HG03045 (cell line): ENCODE results near the gene SOX18.

Source experiments
- ATAC-seq: cut with Tn5 transposase; IDR thresholded peaks from one replicate; pipeline ENCODE4 v1.9.1; 2021; ENCODE audit warnings: mild to moderate bottlenecking, moderate library complexity; ENCODE audit not compliant: unreplicated experiment

The SOX18 gene

DNA sequence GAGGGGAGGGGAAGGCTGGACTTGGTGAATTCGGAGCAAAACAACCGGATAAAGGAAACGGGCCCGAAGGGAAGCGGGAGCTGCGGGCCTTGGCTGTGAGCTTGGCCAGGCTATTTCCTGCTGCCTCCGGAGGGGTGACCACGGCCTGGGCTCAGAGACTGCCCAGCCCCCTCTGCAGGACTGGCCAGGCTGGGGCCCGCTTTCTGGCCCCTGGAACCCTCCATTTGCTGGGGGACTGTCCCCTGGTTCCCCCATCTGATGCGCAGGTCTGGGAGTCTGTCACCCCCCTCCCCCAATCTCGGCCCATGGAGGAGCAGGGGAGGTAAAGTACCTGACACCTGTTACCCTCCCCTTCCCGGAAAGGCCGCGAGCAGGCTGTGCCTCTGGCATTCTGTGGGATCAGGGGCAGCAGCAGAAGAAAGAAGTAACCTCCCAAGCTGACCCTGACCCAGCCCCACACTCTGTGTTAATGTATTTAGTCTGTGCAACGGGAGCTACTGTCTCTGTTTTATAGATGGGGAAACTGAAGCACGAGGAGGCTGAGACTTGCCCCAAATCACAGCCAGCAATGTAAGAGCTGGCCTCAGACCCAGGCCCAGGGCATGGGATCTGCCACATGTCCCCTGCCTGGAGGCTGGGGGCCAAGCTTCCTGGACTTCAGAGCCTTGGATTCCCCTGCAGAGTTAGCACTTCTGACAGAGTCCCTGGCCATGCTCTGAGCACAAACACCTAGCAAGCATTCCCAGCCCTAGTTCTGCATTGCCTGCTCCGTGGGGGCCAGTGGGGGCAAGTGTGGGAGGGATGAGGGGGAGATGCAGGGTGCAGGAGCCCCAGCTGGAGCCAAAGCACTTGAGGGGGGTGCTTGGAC lies 9.9 kb downstream of the SOX18 start:
- ATAC-seq = no peak

DNA sequence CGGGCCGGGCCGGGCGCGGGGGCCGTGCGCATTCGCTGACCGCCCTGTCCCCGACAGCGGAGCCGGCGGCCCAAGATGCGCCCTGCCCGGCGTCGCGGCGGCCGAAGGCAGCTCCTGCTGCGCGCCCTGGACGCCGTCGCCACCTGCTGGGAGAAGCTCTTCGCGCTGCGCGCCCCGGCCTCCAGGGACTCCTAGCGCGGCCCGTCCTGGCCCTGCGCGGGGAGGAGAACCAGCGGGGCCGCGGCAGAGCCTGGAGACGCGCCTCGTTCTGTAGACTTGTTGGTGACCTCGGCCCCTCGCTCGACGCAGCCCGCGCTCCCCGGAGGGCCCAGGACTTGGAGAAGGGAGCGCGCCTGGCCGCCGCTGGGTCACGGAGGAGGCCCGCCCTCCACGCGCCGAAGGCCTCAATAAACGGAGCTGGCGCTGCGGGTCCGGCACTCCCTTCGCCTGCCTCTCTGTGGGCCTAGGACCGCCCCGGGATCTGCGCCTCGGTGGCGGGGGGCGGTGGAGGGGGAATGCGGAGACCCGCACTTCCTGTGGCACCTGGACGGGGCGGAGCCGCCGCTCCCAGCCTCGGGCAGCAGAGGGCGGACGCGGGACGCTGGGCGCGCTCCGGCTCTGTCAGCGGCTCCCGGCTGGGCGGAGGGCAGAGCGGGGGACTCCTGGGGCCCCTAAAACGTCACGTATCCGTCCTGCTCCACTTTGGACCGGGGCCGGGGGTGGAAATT lies 10.7 kb downstream of the SOX18 start:
- peak; percentile 41 for ATAC-seq

DNA sequence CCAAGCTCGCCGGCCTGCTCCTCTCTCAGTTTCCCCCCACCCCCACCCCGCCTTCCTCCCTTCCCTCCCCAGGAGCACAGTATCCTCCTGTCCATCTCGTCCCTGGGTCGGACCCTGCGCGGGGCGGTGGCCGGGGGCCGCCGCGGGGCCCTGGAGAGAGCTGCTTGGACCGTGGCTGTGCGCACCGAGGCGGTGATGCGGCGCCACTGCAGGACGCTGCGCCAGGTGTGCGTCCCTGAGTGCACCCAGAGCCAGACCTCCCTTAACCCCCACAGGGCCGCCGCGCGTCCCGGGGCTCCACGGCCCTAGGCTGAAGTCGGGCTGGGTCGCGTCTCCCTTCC lies 11.2 kb downstream of the SOX18 start:
- ATAC-seq = peak; percentile 25

DNA sequence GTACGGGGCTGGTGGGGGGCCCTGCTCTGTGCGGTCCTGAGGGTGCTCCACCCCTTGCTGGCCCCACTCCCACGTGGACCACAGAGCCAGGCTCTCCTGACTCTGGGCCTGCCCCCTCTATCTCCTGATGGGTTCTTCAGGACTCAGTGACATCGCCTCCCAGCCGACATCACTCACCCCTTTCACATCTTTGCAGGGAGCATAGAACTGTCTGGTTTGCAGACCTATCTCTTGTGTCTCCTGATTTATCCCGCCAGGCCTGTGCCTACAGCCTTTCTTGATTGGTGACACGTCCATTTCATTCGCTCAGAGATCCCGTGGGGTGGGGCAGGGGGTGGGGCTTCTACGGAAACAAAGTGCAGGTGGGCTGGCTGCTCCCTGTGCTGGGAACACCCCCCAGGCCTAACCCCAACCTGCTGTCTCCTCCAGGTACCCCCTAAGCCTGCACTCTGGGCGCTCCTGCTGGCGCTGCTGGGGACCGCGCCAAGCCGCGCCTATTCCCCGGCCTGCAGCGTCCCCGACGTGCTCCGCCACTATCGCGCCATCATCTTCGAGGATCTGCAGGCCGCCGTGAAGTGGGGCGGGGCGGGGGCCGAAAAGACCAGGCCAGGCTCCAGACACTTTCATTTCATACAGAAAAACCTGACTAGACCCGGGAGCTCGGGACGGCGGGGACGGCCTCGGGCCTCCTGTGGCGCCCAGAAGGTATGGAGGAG lies 11.8 kb downstream of the SOX18 start:
- peak; percentile 5 for ATAC-seq

DNA sequence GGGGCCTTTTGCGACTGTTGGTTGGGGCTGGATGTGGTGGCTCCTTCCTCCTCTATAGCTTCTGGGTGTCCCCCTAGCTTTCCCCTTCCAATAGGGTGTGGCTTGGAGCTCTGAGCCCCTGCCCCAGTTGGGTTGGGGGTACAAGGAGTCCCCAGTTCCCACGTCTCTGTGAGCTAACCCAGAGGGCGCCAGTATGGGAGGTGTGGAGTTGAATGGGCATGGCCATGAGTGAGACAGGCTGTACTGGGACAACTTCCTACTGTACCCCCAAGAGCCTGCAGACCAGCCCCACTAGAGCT lies 12.3 kb downstream of the SOX18 start:
- no peak for ATAC-seq

DNA sequence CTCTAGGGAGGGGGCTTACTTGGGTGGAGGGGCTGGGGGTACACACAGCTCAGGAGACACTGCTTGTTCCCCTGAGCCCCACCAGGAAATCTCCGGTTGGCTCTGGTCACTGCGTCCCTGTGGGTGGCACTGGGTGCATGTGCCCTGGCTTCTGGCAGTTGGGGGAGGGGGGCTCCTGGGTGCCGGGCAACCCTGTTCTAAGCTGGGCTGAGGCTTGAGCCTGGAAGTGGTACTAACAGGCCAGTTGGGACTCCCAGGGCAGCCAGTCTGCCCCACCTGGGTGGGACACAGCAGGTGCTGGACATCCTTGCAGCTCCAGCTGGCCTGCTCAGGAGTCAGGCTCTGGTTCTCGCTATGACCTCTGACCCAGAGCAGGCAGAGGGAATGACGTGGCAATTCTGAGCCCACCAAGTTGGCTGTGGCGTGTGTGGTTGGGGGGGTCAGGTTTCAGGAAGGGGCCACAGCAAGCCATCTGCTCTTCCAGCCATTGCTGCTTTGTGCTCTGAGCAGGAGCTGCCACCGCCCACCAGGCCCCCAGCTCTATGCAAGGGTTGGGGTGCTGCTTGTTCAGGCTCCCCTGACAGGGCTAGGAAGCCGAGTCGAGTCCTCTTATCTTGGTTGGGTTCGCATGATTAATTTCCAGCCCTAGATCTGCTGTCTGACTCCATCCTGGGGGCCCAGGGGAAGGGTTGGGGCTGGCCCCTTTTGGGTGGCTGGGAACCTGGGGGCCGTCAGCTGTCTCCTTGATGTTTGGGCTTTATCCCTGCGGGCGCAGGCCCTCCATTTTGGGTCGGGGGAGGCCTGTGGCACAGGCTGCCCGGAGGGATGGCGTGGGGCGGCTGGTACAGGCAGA lies 12.9 kb downstream of the SOX18 start:
- ATAC-seq = no peak

DNA sequence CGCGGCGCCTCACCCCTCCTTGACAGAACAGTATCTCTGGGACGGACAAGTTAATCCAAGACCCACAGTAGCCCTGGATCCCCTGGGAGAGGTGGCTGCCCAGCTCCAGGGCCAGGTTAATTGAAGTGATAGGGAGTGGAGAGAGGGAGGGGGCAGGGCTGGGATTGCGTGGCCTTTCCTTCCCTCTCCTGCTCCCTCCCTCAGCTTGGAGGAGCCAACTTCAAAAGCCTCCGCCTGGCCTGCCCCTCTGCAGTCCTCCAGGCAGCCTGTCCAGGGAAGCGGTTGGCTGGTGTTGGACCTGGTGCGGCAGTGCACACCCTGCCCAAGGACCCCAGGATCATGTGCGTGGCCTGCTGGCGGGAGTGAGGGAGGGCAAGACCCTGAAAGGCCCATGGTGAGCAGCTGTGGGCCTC lies 13.5 kb downstream of the SOX18 start, which contains the start of gene C20orf204:
Gene C20orf204, plus strand, starts transcription at position 250 of the 413 bp plus-strand sequence. Its CDS starts 142 bp downstream, at position 392.
- no peak for ATAC-seq

DNA sequence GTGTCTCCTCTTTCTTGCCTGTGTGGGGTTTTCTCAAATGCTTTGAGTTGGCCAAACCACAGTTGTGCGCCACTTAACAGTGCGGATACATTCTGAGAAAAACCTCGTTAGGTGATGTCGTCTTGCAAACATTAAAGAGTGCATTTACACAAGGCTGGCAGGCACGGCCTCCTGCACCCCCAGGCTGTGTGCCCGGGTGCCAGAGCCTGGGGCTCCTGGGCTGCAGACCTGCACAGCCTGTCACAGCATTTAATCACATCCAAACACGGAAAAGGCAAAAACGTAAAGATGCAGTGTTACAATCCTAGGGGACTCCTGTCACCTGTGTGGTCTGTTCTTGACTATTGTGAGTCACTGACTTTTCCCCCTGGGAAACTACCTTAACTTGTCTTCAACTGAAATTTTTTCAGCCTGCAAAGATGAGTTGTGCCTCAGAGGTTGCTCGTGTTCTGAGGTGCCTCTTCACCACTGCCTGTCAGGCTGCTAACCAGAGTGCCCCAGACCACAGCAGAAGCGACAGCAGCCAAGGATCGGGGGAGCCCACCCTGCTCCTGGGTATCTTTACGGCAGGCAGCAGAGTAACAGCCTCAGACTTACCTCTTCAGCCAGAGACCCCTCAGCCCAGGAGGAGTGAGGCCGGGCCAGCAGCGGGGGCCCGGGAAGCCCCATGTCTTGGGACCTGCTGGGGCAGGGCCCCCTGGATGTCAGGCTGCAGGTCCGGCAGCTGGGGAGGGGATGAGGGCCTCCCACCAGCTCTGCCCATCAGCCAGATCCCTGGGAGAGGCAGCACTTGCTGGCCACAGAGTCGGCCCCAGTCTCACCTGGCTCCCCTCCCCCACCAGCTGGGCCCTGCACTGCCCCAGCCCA lies 14.1 kb downstream of the SOX18 start:
- no peak for ATAC-seq

DNA sequence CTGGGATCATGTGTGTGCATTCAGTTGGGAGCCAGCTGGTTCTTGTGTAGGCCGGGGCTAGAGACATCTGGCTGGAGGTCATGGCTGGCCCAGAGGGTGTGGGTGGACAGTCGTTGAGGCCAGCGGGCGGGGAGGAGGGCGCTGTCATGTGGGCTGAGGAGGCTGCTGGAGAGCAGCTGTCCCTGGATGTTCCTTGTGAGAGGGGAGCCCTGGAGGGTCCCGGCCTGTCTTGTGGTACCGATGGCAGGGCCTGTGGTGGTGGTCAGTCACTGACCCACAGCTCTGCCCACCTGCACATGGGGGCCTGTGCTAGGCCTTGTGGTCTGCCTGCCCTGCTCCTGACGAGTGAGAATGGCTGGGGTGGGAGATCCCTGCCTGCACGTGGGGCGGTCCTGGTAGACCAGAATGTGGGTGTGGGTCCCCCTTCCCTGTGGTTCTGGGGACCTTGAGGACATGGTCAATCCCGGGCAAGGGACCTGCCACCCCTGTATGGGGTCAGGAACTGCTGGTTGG lies 15.4 kb downstream of the SOX18 start:
- no peak for ATAC-seq

DNA sequence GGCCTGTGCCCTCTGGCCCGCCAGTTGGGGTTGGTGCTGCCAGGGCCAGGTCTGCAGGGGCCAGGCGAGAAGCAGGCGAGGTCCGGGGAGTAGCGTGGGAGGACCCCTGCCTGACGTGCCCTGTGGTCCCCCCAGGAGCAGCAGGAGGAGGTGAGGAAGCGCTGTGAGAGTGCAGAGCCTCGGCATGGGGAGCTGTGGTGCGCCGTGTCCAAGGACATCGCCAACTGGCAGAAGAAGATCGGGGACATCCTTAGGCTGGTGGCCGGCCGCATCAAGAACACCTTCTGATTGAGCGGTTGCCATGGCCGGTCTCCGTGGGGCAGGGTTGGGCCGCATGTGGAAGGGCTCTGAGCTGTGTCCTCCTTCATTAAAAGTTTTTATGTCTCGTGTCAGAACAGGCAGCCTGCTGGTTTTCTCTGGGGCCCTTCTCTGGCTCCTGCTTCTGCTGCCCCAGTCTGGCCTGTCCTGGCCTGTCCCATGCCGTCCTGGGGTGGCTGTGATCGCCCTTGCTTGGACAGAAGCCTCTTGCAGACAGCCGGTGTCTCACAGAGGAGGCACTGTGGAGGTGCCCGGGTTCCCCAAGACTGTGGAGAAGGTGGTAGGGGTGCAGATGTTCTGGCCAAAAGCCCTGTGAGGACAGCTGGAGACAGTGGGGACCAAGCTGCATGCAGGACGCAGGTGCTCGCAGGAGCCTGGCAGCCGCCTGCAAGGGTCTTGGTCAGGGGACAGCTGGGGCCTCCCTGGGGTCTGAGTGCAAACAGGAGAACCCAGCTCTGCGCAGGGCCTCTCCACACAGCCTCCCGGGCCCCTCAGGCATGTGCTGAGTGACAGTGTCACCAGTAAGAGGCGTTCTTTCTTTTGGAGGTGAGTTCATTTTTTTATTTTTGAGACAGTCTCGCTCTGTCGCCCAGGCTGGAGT lies 16.5 kb downstream of the SOX18 start:
- no peak for ATAC-seq

DNA sequence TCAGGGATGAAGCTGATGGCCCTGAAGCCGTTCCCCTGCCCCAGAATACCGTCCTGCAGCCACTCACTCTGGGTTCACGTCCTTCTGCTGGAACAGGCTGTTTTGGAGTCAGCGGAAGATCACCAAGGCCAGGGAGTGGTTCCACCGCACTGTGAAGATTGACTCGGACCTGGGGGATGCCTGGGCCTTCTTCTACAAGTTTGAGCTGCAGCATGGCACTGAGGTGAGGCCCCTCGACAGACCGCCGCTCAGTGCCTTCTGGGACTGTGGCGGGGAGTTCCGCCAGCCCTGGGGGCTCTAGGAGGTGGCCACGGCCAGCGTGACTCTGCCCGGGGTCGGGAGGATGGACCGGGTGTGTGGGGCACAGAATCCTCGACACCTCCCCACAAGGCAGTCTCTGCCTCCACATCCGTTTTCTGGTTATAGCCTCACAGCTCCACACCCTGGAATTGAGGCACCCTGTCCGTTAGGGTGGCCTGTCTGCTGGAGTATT lies 17.6 kb downstream of the SOX18 start:
- ATAC-seq = no peak

DNA sequence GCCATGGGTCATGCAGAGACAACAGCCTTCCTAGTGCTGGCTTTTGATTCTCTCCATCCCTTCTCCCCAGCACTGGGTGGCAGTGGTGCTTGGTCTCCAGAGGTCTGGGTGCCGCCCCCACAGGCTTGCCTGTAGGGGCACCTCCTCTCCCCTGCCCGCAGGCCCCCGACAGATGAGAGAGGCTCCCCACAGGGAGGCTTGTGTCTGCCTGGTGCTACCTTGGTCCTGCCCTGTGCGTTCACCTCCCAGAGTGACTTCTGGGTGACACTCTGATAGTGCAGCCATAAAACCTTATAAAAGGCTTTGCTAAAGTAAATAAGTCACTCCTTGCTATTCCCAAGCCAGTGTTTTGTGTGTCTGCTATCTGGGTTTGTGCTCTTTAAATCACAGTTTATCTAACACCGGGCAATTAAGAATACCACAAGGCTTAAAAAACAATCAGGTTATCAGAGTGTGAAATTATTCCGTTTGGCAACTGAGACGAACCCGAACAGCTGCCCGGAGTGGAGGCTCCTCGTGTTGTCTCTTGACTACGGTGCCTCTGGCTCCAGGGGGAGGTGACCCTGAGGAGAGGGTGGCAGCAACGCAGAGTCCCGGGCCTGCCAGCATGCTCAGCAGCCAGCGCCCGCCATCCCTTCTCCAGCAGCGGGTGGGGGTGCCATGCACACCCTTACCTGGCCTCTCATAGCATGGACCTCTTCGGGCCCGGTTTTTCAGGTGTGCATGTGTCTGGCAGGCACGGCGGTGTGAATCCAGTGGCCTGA lies 18.9 kb downstream of the SOX18 start:
- no peak for ATAC-seq

DNA sequence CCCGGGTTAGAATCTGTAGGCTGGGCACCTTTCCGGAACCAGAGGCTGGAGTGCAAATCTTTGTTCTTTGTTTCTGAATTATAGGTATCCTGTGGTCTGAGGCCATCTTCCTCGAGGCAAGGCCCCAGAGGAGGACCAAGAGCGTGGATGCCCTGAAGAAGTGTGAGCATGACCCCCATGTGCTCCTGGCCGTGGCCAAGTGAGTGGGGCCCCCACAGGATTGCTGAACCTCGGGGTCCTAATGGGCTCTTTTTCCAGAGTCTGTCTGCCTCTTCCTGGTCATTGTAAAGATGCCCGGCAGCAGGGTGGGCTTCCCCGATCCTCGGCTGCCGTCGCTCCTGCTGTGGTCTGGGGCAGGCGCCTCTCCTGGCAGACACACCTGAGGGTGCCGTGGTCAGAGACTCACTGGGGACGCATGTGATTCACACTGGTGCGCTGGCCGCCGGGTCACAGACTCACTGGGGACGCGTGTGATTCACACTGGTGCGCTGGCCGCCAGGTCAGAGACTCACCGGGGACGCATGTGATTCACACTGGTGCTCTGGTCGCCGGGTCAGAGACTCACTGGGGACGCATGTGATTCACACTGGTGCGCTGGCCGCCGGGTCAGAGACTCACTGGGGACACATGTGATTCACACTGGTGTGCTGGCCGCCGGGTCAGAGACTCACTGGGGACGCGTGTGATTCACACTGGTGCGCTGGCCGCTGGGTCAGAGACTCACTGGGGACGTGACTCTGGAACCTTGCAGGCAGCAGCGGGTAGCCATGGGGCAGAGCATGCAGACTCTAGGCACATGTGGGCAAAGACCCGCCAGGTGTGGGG lies 19.9 kb downstream of the SOX18 start:
- no peak for ATAC-seq

DNA sequence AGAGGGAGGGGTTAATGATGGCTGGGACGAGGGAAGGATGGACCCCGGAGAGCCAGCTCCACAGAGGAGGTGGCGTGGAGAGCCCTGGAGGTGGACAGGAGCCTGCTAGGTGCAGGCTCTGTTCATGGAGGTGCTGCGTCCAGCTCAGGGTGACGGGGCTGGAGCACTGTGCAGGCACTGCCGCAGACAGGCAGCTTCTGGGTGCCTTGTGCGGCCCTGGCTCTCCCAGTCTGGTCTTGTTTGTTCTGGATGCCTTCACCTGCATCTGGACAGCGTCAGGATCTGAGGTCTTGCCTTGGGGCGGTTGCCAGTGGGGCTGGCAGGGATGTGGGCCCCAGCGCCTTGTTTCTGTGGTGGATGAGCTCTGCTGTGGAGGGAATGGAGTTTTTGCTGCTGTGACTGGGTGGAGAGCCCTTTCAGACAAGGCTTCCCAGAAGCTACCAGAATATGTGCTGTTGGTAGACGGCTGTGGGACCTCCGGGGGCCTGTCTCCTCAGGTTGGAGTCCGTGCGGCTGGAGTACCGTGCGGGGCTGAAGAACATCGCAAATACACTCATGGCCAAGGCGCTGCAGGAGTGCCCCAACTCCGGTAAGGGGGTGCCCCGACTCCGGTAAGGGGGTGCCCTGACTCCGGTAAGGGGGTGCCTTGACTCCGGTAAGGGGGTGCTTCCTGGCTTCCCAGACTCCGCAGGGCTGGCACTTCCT lies 21.3 kb downstream of the SOX18 start:
- no peak for ATAC-seq

DNA sequence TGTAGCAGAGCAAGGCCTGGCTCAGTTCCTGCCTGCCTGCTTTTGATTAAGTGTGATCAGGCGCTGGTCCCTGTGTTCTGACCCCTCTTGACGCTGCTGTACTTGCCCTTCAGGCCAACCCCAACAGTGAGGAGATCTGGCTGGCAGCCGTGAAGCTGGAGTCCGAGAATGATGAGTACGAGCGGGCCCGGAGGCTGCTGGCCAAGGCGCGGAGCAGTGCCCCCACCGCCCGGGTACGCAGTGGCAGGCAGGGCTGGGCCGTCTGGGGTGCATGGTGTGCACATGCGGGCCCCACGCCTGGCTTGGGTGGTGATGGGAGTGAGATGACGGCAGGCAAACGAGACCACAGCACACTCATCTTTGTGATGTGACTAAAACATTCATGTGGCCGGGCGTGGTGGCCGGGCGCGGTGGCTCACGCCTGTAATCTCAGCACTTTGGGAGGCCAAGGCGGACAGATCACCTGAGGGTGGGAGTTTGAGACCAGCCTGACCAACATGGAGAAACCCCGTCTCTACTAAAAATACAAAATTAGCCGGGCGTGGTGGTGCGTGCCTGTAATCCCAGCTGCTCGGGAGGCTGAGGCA lies 23.5 kb downstream of the SOX18 start:
- ATAC-seq = no peak
